ENCODE data around the gene TBC1D14. TPM values are rescaled to one million over a fixed set of nuclear protein-coding genes. Genes with fewer than 3 reads are reported as not detected.

TBC1D14 gene
- polyA plus RNA-seq, 1 of the 3 experiments (the other 2 are of a cell fraction), result 39.5 TPM

DNA sequence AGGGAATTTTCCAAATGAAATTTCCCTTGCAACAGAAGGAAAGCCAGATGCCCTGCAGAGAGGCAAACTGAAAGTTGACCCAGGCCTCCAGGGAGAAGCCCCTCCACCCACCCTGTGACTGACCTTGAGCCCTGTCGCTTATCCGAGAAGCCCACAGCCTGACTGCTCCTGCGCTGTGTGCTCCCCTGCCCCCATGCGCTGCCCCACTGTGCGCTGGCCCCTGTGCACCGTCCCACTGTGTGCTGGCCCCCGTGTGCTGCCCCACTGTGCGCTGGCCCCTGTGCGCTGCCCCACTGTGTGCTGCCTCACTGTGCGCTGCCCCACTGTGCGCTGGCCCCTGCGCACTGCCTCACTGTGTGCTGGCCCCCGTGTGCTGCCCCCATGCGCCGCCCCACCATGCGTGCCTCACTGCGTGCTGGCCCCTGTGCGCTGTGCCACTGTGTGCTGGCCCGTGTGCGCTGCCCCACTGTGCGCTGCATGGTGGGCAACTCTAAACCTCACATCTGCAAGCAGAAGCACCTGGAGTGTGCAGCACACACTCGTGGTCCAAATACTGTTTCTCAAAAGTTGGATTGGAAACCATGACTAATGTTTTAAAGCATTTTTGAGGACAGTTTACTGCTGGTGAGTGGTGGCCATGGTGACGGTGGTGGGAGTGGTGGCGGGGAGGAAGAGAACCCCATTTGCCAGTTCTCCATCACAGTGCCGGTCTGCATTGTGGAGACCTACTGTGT is 166.5 kb downstream of the TBC1D14 start (continued):
- TF ChIP-seq GATA2 (CRISPR knock-in tag; IDR thresholded peaks at IDR 0.05), result no peak
- TF ChIP-seq, protein P1, sequence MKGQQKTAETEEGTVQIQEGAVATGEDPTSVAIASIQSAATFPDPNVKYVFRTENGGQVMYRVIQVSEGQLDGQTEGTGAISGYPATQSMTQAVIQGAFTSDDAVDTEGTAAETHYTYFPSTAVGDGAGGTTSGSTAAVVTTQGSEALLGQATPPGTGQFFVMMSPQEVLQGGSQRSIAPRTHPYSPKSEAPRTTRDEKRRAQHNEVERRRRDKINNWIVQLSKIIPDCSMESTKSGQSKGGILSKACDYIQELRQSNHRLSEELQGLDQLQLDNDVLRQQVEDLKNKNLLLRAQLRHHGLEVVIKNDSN (IDR thresholded peaks at IDR 0.05; ENCODE audit: borderline replicate concordance, low read depth), result no peak

- H3K9ac ChIP-seq, result no peak overlapping the region
- 0 out of 2 replicates have a peak, but pooled peaks cover 6% of the 10 kb centered on the region for H3K9me3 ChIP-seq
- no peak overlapping the region for H2AFZ ChIP-seq (ENCODE audit: low read depth)
- no peak overlapping the region for H3K4me3 ChIP-seq (ENCODE audit: low read depth in 2 of 2, low read length in 1 of 2)
- H3K36me3 ChIP-seq (replicated peaks in 1 of 2; ENCODE audit: control insufficient read depth in 1 of 2, insufficient read depth in 2 of 2, low read length in 1 of 2), result no peaks in the 10 kb centered on the region
- H3K4me2 ChIP-seq, result no peak overlapping the region
- H3K27me3 ChIP-seq (ENCODE audit: insufficient read depth), result no peaks in the 10 kb centered on the region
- DNase-seq, result no peak
- H3K4me1 ChIP-seq (ENCODE audit: control insufficient read depth in 1 of 2, insufficient read depth in 2 of 2, low read depth in 1 of 2, low read length in 1 of 2), result peaks cover 0 to 4% of the 10 kb centered on the region in 2 experiments; a peak in 1 of 4 replicates
- no peaks in the 10 kb centered on the region for H4K20me1 ChIP-seq (ENCODE audit: insufficient read depth)
- ChIA-PET CTCF (interaction anchor here (0.8 to 1.4 kb wide), 3 partner anchors 25 to 356 kb away, joined by 3 to 5 read pairs (median 3); no protein-coding TSS in a partner anchor), POLR2A (no interaction called here)
- no peak overlapping the region for H3K27ac ChIP-seq (ENCODE audit: low read depth in 2 of 2, low read length in 1 of 2)
- no peaks in the 10 kb centered on the region for H3K79me2 ChIP-seq (ENCODE audit: insufficient read depth)
- TF ChIP-seq EP300 (IDR thresholded peaks at IDR 0.05; ENCODE audit: borderline replicate concordance in 1 of 2, low read depth in 1 of 2, low read length in 1 of 2) (no peak), NRF1 (IDR thresholded peaks at IDR 0.05; ENCODE audit: low read depth, low read length) (no peak), RCOR1 (IDR thresholded peaks at IDR 0.05; ENCODE audit: low read length) (no peak), RFX5 (IDR thresholded peaks at IDR 0.05; ENCODE audit: low read length) (no peak), ZBTB33 (IDR thresholded peaks at IDR 0.05; ENCODE audit: borderline replicate concordance, low read depth) (no peak), FOXM1 (IDR thresholded peaks at IDR 0.05; ENCODE audit: low read depth) (no peak), EZH2phosphoT487 (IDR thresholded peaks at IDR 0.05; ENCODE audit: borderline replicate concordance, low read depth) (no peak), CHD2 (IDR thresholded peaks at IDR 0.05; ENCODE audit: low read length, partially characterized antibody) (no peak), FOXJ3 (CRISPR knock-in tag; IDR thresholded peaks at IDR 0.05) (no peak), NFIC (IDR thresholded peaks at IDR 0.05; ENCODE audit: borderline replicate concordance) (no peak), RAD21 (IDR thresholded peaks at IDR 0.05; ENCODE audit: low read length) (no peak), GATA2 (CRISPR knock-in tag; IDR thresholded peaks at IDR 0.05) (no peak), MAX (IDR thresholded peaks at IDR 0.05; ENCODE audit: low read depth) (no peak)
- TF ChIP-seq, protein P1 (IDR thresholded peaks at IDR 0.05; ENCODE audit: borderline replicate concordance, low read depth), result no peak
- TF ChIP-seq, protein P2, sequence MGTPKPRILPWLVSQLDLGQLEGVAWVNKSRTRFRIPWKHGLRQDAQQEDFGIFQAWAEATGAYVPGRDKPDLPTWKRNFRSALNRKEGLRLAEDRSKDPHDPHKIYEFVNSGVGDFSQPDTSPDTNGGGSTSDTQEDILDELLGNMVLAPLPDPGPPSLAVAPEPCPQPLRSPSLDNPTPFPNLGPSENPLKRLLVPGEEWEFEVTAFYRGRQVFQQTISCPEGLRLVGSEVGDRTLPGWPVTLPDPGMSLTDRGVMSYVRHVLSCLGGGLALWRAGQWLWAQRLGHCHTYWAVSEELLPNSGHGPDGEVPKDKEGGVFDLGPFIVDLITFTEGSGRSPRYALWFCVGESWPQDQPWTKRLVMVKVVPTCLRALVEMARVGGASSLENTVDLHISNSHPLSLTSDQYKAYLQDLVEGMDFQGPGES (IDR thresholded peaks at IDR 0.05; ENCODE audit: low read depth, low read length), result no peak
- TF ChIP-seq, protein P3, sequence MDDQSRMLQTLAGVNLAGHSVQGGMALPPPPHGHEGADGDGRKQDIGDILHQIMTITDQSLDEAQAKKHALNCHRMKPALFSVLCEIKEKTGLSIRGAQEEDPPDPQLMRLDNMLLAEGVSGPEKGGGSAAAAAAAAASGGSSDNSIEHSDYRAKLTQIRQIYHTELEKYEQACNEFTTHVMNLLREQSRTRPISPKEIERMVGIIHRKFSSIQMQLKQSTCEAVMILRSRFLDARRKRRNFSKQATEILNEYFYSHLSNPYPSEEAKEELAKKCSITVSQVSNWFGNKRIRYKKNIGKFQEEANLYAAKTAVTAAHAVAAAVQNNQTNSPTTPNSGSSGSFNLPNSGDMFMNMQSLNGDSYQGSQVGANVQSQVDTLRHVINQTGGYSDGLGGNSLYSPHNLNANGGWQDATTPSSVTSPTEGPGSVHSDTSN (IDR thresholded peaks at IDR 0.05), result no peak
- H3K9me2 ChIP-seq, result no peaks in the 10 kb centered on the region
- no peaks in the 10 kb centered on the region for H3F3A ChIP-seq (replicated peaks; ENCODE audit: insufficient read depth)
- WGBS (ENCODE audit: low lambda C conversion rate), result 94% methylated on average over 4 of the region's 6 CpGs
Measured at GRCh38 chr4:7076696-7077082, 167.1 kb downstream of the TBC1D14 start.
